Mammary epithelial cell (primary cell): ENCODE measurements around the gene SP110.

Experiments
- CTCF ChIP-seq, 2 donors: IDR thresholded peaks in 1 of 2; conservative IDR thresholded peaks in 1 of 2; 2 replicates each; pipeline ENCODE4 v1.5.1; 2011 to 2012; ENCODE audit warnings: inconsistent platforms in 2 of 2, low read length in 2 of 2, mild to moderate bottlenecking in 2 of 2, control low read depth in 1 of 2, low read depth in 1 of 2; ENCODE audit not compliant: insufficient read depth in 1 of 2; ENCODE audit errors: extremely low read depth in 1 of 2
- EZH2 ChIP-seq: IDR thresholded peaks from 2 replicates; pipeline ENCODE4 v1.6.1; 2012; ENCODE audit warnings: low read length, inconsistent platforms, borderline replicate concordance

- TF ChIP-seq CTCF (conservative IDR thresholded peaks at IDR 0.05 in 1 of 2, IDR thresholded peaks at IDR 0.05 in 1 of 2; ENCODE audit: extremely low read depth in 1 of 2, insufficient read depth in 1 of 2, low read depth in 1 of 2, low read length in 2 of 2) = no peak
- no peak for TF ChIP-seq EZH2
These were observed 94.9 kb downstream of the SP110 start for GRCh38 chr2:230124757-230125431.
